ENCODE results near the gene LRRC8E.

Gene LRRC8E

GRCh38 chr19:7888145-7888825, at the start of gene LRRC8E:
Gene LRRC8E (plus strand): TSS chr19:7888510. CDS start chr19:7895604, 7,094 bp downstream.
- in situ Hi-C loops (cut with HindIII; ENCODE audit: low sequenced_read_pairs): no loop called here

- in situ Hi-C loops (cut with HindIII; ENCODE audit: low sequenced_read_pairs): no loop called here
These were observed 48.8 kb upstream of the LRRC8E start for GRCh38 chr19:7839476-7839875.

- in situ Hi-C loops (cut with HindIII; ENCODE audit: low sequenced_read_pairs): no loop called here
These were observed 47.7 kb upstream of the LRRC8E start for GRCh38 chr19:7840629-7841028.

GRCh38 chr19:7841751-7842660, 46.3 kb upstream of the LRRC8E start:
- in situ Hi-C loops (cut with HindIII; ENCODE audit: low sequenced_read_pairs): no loop called here

GRCh38 chr19:7842661-7843294, 45.5 kb upstream of the LRRC8E start:
- in situ Hi-C loops (cut with HindIII; ENCODE audit: low sequenced_read_pairs): no loop called here

GRCh38 chr19:7843521-7843920, 44.8 kb upstream of the LRRC8E start:
- in situ Hi-C loops (cut with HindIII; ENCODE audit: low sequenced_read_pairs): no loop called here

- in situ Hi-C loops (cut with HindIII; ENCODE audit: low sequenced_read_pairs): no loop called here
These were observed 43.9 kb upstream of the LRRC8E start for GRCh38 chr19:7844405-7844804.

GRCh38 chr19:7844951-7845350, 43.4 kb upstream of the LRRC8E start:
- in situ Hi-C loops (cut with HindIII; ENCODE audit: low sequenced_read_pairs): no loop called here

GRCh38 chr19:7845390-7846154, 42.7 kb upstream of the LRRC8E start:
- in situ Hi-C loops (cut with HindIII; ENCODE audit: low sequenced_read_pairs): no loop called here

- in situ Hi-C loops (cut with HindIII; ENCODE audit: low sequenced_read_pairs): no loop called here
These were observed 42.1 kb upstream of the LRRC8E start for GRCh38 chr19:7846155-7846646.

GRCh38 chr19:7847664-7848063, 40.6 kb upstream of the LRRC8E start:
- in situ Hi-C loops (cut with HindIII; ENCODE audit: low sequenced_read_pairs): no loop called here

- in situ Hi-C loops (cut with HindIII; ENCODE audit: low sequenced_read_pairs): no loop called here
These were observed 39.4 kb upstream of the LRRC8E start for GRCh38 chr19:7848779-7849457.

- in situ Hi-C loops (cut with HindIII; ENCODE audit: low sequenced_read_pairs): no loop called here
These were observed 38.7 kb upstream of the LRRC8E start for GRCh38 chr19:7849631-7849999.

GRCh38 chr19:7850000-7850813, 38.1 kb upstream of the LRRC8E start:
- in situ Hi-C loops (cut with HindIII; ENCODE audit: low sequenced_read_pairs): loop anchor here (25.0 kb wide), 1 partner anchor 138 kb away; the partner anchor contains the start of gene FCER2

GRCh38 chr19:7850945-7851622, 37.2 kb upstream of the LRRC8E start:
- in situ Hi-C loops (cut with HindIII; ENCODE audit: low sequenced_read_pairs): loop anchor here (25.0 kb wide), 1 partner anchor 139 kb away; the partner anchor contains the start of gene FCER2

- in situ Hi-C loops (cut with HindIII; ENCODE audit: low sequenced_read_pairs): loop anchor here (25.0 kb wide), 1 partner anchor 140 kb away; the partner anchor contains the start of gene FCER2
These were observed 36.4 kb upstream of the LRRC8E start for GRCh38 chr19:7851623-7852500.
